G401 (cell line): Measurements from ENCODE around the gene DLEC1. TPM values are rescaled to one million over a fixed set of nuclear protein-coding genes. Genes with fewer than 3 reads are reported as not detected.

Experiments
- DNase-seq: peaks from one replicate; pipeline ENCODE4 v3.0.0-alpha.2; 2015; ENCODE audit warnings: low spot score
- in situ Hi-C: cut with HindIII; loops from 2 replicates; pipeline ENCODE4 v1.10.0; 2016; ENCODE audit warnings: low sequenced_read_pairs, mixed read lengths
- total RNA-seq: library from RNA; depleted of rRNA; stranded (reverse); fragments of >200 nt; shearing (Covaris generic); gene quantifications from 2 replicates; pipeline ENCODE4 v1.2.3, GENCODE V29; 2014

Gene DLEC1
- total RNA-seq, 1 experiment from 2014 or later: not detected

GRCh38 chr3:38097446-38098375 is 58.7 kb downstream of the DLEC1 start:
- no peak for DNase-seq
- in situ Hi-C loops: no loop called here

GRCh38 chr3:38098376-38098723 is 59.3 kb downstream of the DLEC1 start:
- in situ Hi-C loops: no loop called here

GRCh38 chr3:38099518-38099917 is 60.5 kb downstream of the DLEC1 start:
- DNase-seq: no peak
- in situ Hi-C loops: no loop called here

More at GRCh38 chr3:38098376-38098723, 59.3 kb downstream of the DLEC1 start:
- no peak for DNase-seq

GRCh38 chr3:38100498-38100897 is 61.5 kb downstream of the DLEC1 start:
- no peak for DNase-seq
- in situ Hi-C loops: no loop called here

- no peak for DNase-seq
- in situ Hi-C loops: no loop called here
Observed at GRCh38 chr3:38101811-38102443, 62.9 kb downstream of the DLEC1 start.

GRCh38 chr3:38102444-38102814 is 63.4 kb downstream of the DLEC1 start:
- no peak for DNase-seq
- in situ Hi-C loops: no loop called here

- no peak for DNase-seq
- in situ Hi-C loops: no loop called here
Observed at GRCh38 chr3:38105525-38105924, 66.5 kb downstream of the DLEC1 start.

- in situ Hi-C loops: no loop called here
- no peak for DNase-seq
Observed at GRCh38 chr3:38107911-38108648, 69.1 kb downstream of the DLEC1 start.

- in situ Hi-C loops: no loop called here
- DNase-seq: no peak
Observed at GRCh38 chr3:38108649-38109579, 69.9 kb downstream of the DLEC1 start.

GRCh38 chr3:38109580-38110313 is 70.7 kb downstream of the DLEC1 start:
- DNase-seq: no peak
- in situ Hi-C loops: no loop called here

GRCh38 chr3:38110314-38111050 is 71.5 kb downstream of the DLEC1 start:
- in situ Hi-C loops: no loop called here

GRCh38 chr3:38111201-38111600 is 72.2 kb downstream of the DLEC1 start:
- no peak for DNase-seq
- in situ Hi-C loops: no loop called here

More at GRCh38 chr3:38110314-38111050, 71.5 kb downstream of the DLEC1 start:
- no peak for DNase-seq

- no peak for DNase-seq
- in situ Hi-C loops: no loop called here
Observed at GRCh38 chr3:38111696-38112377, 72.8 kb downstream of the DLEC1 start.

GRCh38 chr3:38112378-38112761 is 73.4 kb downstream of the DLEC1 start:
- DNase-seq: no peak
- in situ Hi-C loops: no loop called here

GRCh38 chr3:38114052-38114874 is 75.3 kb downstream of the DLEC1 start:
- in situ Hi-C loops: no loop called here
- no peak for DNase-seq

- DNase-seq: no peak
- in situ Hi-C loops: no loop called here
Observed at GRCh38 chr3:38114875-38115644, 76.1 kb downstream of the DLEC1 start.
